Adrenal gland (tissue), 12 donors: ENCODE results near the gene NAA38. TPM values are rescaled to one million over a fixed set of nuclear protein-coding genes. Genes with fewer than 3 reads are reported as not detected.
"Not testable (repeated sequence)": the region's sequence is repeated elsewhere in the genome, so short reads cannot be mapped to it uniquely, and the experiment has no call there.

Experiments used
- DNase-seq, 7 donors: peaks; one replicate each; pipeline ENCODE4 v3.0.0-alpha.2; 2019 to 2020
- H3K27ac ChIP-seq, 5 donors: fragments of 200-600 bp; sonication (generic) in 4 of 5; 1 replicate in 3 of 5; 2 replicates in 2 of 5; pipeline versions ENCODE4 v1.5.1 to v1.8.0; 2016 to 2020; ENCODE audit warnings: mild to moderate bottlenecking in 1 of 5
- H3K27me3 ChIP-seq: fragments of 200-600 bp; 2 replicates; pipeline ENCODE4 v1.8.0; 2021
- H3K36me3 ChIP-seq, 2 donors: fragments of 200-600 bp; replicated peaks in 1 of 2; 1 replicate in 1 of 2; 2 replicates in 1 of 2; pipeline versions ENCODE4 v1.5.1 to v1.8.0; 2018 to 2022
- H3K4me1 ChIP-seq, 2 donors: fragments of 200-600 bp; replicated peaks in 1 of 2; 1 replicate in 1 of 2; 2 replicates in 1 of 2; pipeline versions ENCODE4 v1.5.1 to v1.8.0; 2018 to 2021
- H3K4me3 ChIP-seq, 4 donors: fragments of 200-600 bp; sonication (generic) in 3 of 4; one replicate each; pipeline ENCODE4 v1.5.1; 2016 to 2018
- H3K9me3 ChIP-seq, 3 donors: fragments of 200-600 bp; sonication (generic) in 1 of 3; replicated peaks in 1 of 3; 1 replicate in 2 of 3; 2 replicates in 1 of 3; pipeline versions ENCODE4 v1.5.1 to v1.8.0; 2016 to 2021
- CTCF ChIP-seq, 6 experiments: fragments of 450-650 bp in 4 of 6; fragments of 200-600 bp in 2 of 6; sonication (generic) in 1 of 6; IDR thresholded peaks; 1 replicate in 5 of 6; 2 replicates in 1 of 6; pipeline versions ENCODE4 v1.5.1 to v1.8.0; 2016 to 2021; ENCODE audit warnings: antibody characterized with exemption in 6 of 6, mild to moderate bottlenecking in 2 of 6, moderate library complexity in 1 of 6
- POLR2A ChIP-seq, 2 donors: fragments of 450-650 bp; IDR thresholded peaks; one replicate each; pipeline ENCODE4 v1.6.1; 2017; ENCODE audit warnings: antibody characterized with exemption in 2 of 2, mild to moderate bottlenecking in 2 of 2, moderate library complexity in 1 of 2
- WGBS, 4 donors: extraction: QIAGEN DNeasy Blood & Tissue Kit in 2 of 4; methylation state at CpG; one replicate each; pipeline versions ENCODE4 v1.1.5 to v1.1.7; 2013 to 2017; 5-methylcytosine and 5-hydroxymethylcytosine counted together
- intact Hi-C, 2 donors: fragments of 100-400 bp; cut with DNase I; formaldehyde crosslinking; loops; one replicate each; pipeline versions ENCODE4 v1.14.1 to v1.15.0; 2022 to 2023
- polyA plus RNA-seq, 3 donors: library from polyadenylated mRNA; stranded (reverse); fragments of 200-250 nt in 2 of 3; fragments of 350-450 nt in 1 of 3; fragmentation: Illumina TruSeq in 1 of 3; extraction: RNeasy Lipid Tissue Mini Kit (QIAGEN cat#74804) in 1 of 3; gene quantifications; one replicate each; pipeline ENCODE4 v1.2.3, GENCODE V29; 2013 to 2014
- total RNA-seq, 9 donors: library from RNA; depleted of rRNA in 4 of 9; stranded (reverse); fragments of >200 nt in 4 of 9; fragments of 120-200 nt in 1 of 9; fragmentation: NEBNext Ultra II Directional in 1 of 9; extraction: Animal tissue kit (Norgen Biotek cat#: 25700) in 1 of 9; gene quantifications; one replicate each; pipeline versions ENCODE4 v1.1.0 to v1.2.4, GENCODE V29; 2013 to 2023
- donor health status: healthy with polysubstance abuse.
- donor health status: Bipolar disorder and iron deficiency.
- donor health status: DM: yes; HTN: yes; CAD: no.
- donor health status: DM: no; HTN: no; CAD: no.
- donor health status: DM: no; HTN: no; CAD: no.
- donor health status: DM: yes; HTN: yes; CAD: no.

Gene NAA38
- total and polyA plus RNA-seq, 12 donors = 34.5 to 424 (median 128) TPM

- Histone ChIP-seq H3K4me3 (no peak overlapping the region), H3K27ac (no peak overlapping the region), H3K4me1 (peaks cover 0 to 5% of the 10 kb centered on the region in 2 donors), H3K9me3 (no peaks in the 10 kb centered on the region), H3K36me3 (peaks cover 0 to 17% of the 10 kb centered on the region in 2 donors), H3K27me3 (no peaks in the 10 kb centered on the region)
- intact Hi-C loops = no loop called here
- no peak for DNase-seq
- TF ChIP-seq POLR2A (IDR thresholded peaks at IDR 0.05) = no peak
- no peak for TF ChIP-seq CTCF (IDR thresholded peaks at IDR 0.05)
- WGBS, 4 donors = 71 to 87% (median 78%) methylated on average over 2 of the region's 2 CpGs
Observed at GRCh38 chr17:7875804-7876370, 18.5 kb upstream of the NAA38 start.

GRCh38 chr17:7873051-7873450 is 15.7 kb upstream of the NAA38 start:
- TF ChIP-seq CTCF (IDR thresholded peaks at IDR 0.05) = no peak
- TF ChIP-seq POLR2A (IDR thresholded peaks at IDR 0.05) = no peak
- intact Hi-C loops = no loop called here
- H3K27ac ChIP-seq = no peak overlapping the region
- no peaks in the 10 kb centered on the region for H3K9me3 ChIP-seq
- no peak for DNase-seq
- H3K4me1 ChIP-seq = no peaks in the 10 kb centered on the region
- no peaks in the 10 kb centered on the region for H3K27me3 ChIP-seq
- WGBS, 4 donors = 69 to 78% (median 69%) methylated on average over 4 of the region's 4 CpGs
- peaks cover 0 to 3% of the 10 kb centered on the region in 2 donors for H3K36me3 ChIP-seq
- no peak overlapping the region for H3K4me3 ChIP-seq

- Histone ChIP-seq H3K36me3 (peaks cover 0 to 5% of the 10 kb centered on the region in 2 donors), H3K4me3 (no peak overlapping the region), H3K27ac (no peak overlapping the region), H3K27me3 (no peaks in the 10 kb centered on the region), H3K4me1 (no peaks in the 10 kb centered on the region), H3K9me3 (no peaks in the 10 kb centered on the region)
- DNase-seq = no peak
- TF ChIP-seq CTCF (IDR thresholded peaks at IDR 0.05) (no peak), POLR2A (IDR thresholded peaks at IDR 0.05) (no peak)
- intact Hi-C loops = loop anchor here in 1 of 2 donors (10.0 kb wide), 1 partner anchor 47 kb away; the partner anchor contains the start of gene RNF227
- WGBS, 4 donors = 66 to 75% (median 74%) methylated on average over 5 of the region's 5 CpGs
Observed at GRCh38 chr17:7867881-7868329, 10.5 kb upstream of the NAA38 start.

- peaks cover 0 to 15% of the 10 kb centered on the region in 2 donors for H3K36me3 ChIP-seq
- no peak overlapping the region for H3K27ac ChIP-seq
- no peaks in the 10 kb centered on the region for H3K27me3 ChIP-seq
- intact Hi-C loops = loop anchor here (2.0 to 10.0 kb wide), 5 partner anchors 14 to 127 kb away; partner anchors contain the start of gene RNF227 (in 1 of the 2)
- H3K4me3 ChIP-seq = no peak overlapping the region
- TF ChIP-seq CTCF (IDR thresholded peaks at IDR 0.05) = no peak
- H3K9me3 ChIP-seq = no peaks in the 10 kb centered on the region
- no peaks in the 10 kb centered on the region for H3K4me1 ChIP-seq
- 90 to 95% (median 92%) methylated on average over 5 of the region's 5 CpGs for WGBS, 4 donors
- no peak for DNase-seq
Observed at GRCh38 chr17:7864995-7865650, 7.8 kb upstream of the NAA38 start.

GRCh38 chr17:7864384-7864783 is 7.0 kb upstream of the NAA38 start:
- intact Hi-C loops = loop anchor here (2.0 to 10.0 kb wide), 5 partner anchors 14 to 128 kb away; partner anchors contain the start of gene RNF227 (in 1 of the 2)
- not testable (repeated sequence) for H3K9me3 ChIP-seq, H3K27me3 ChIP-seq, H3K4me3 ChIP-seq, DNase-seq, H3K27ac ChIP-seq, H3K4me1 ChIP-seq
- WGBS, 4 donors = 78 to 92% (median 86%) methylated on average over 3 to 5 of the region's 5 CpGs
- peaks cover 0 to 21% of the 10 kb centered on the region in 2 donors for H3K36me3 ChIP-seq
